Loucy (cell line): ENCODE data around the gene RBM20.
"Not testable (repeated sequence)": the region's sequence is repeated elsewhere in the genome, so short reads cannot be mapped to it uniquely, and the experiment has no call there.

Source experiments
- H2AFZ ChIP-seq: fragments of 200-600 bp; sonication (generic); 2 replicates; pipeline ENCODE4 v1.6.0; 2016; ENCODE audit warnings: antibody characterized with exemption, mild to moderate bottlenecking, low read length, moderate library complexity
- H3F3A ChIP-seq: fragments of 200-600 bp; 2 replicates; pipeline ENCODE4 v1.6.0; 2016; ENCODE audit warnings: antibody characterized with exemption, low read depth, mild to moderate bottlenecking
- H3K27me3 ChIP-seq: fragments of 200-600 bp; sonication (generic); 2 replicates; pipeline ENCODE4 v1.6.1; 2014; ENCODE audit warnings: low read length, mild to moderate bottlenecking; ENCODE audit not compliant: insufficient read depth, poor library complexity, severe bottlenecking
- H3K36me3 ChIP-seq: fragments of 200-600 bp; sonication (generic); 2 replicates; pipeline ENCODE4 v1.6.1; 2016; ENCODE audit warnings: low read length; ENCODE audit not compliant: insufficient read depth
- H3K4me1 ChIP-seq: fragments of 200-600 bp; sonication (generic); 2 replicates; pipeline ENCODE4 v1.5.1; 2014; ENCODE audit warnings: low read length, mild to moderate bottlenecking; ENCODE audit not compliant: insufficient read depth, poor library complexity, severe bottlenecking
- H3K4me2 ChIP-seq: fragments of 200-600 bp; sonication (generic); 2 replicates; pipeline ENCODE4 v1.6.0; 2014; ENCODE audit warnings: antibody characterized with exemption, low read length, low read depth, mild to moderate bottlenecking; ENCODE audit not compliant: poor library complexity, severe bottlenecking
- H3K4me3 ChIP-seq: fragments of 200-600 bp; sonication (generic); 2 replicates; pipeline ENCODE4 v1.5.1; 2014; ENCODE audit warnings: low read length, mild to moderate bottlenecking, mixed read lengths; ENCODE audit not compliant: poor library complexity, severe bottlenecking
- H3K79me2 ChIP-seq: fragments of 200-600 bp; sonication (generic); 2 replicates; pipeline ENCODE4 v1.6.1; 2014; ENCODE audit warnings: low read length; ENCODE audit not compliant: insufficient read depth
- H3K9ac ChIP-seq: fragments of 200-600 bp; sonication (generic); 2 replicates; pipeline ENCODE4 v1.6.0; 2014; ENCODE audit warnings: mild to moderate bottlenecking, low read depth, low read length, moderate library complexity; ENCODE audit not compliant: poor library complexity, severe bottlenecking
- H3K9me2 ChIP-seq: fragments of 200-600 bp; sonication (generic); replicated peaks from 2 replicates; pipeline ENCODE4 v1.6.1; 2016; ENCODE audit warnings: low read depth, low read length, mixed read lengths
- H3K9me3 ChIP-seq: fragments of 200-600 bp; sonication (generic); 2 replicates; pipeline ENCODE4 v1.6.1; 2014; ENCODE audit warnings: mild to moderate bottlenecking, antibody characterized with exemption, low read length, low read depth; ENCODE audit not compliant: insufficient read depth
- H4K20me1 ChIP-seq: fragments of 200-600 bp; sonication (generic); 2 replicates; pipeline ENCODE4 v1.6.0; 2014; ENCODE audit warnings: antibody characterized with exemption, low read length, mild to moderate bottlenecking; ENCODE audit not compliant: insufficient read depth, poor library complexity, severe bottlenecking
- CTCF ChIP-seq: fragments of 200-600 bp; sonication (generic); conservative IDR thresholded peaks from 2 replicates; pipeline ENCODE4 v1.5.1; 2014; ENCODE audit warnings: mild to moderate bottlenecking, antibody characterized with exemption, low read length
- EZH2phosphoT487 ChIP-seq: fragments of 200-600 bp; IDR thresholded peaks from 2 replicates; pipeline ENCODE4 v1.6.1; 2018; ENCODE audit warnings: antibody characterized with exemption, mild to moderate bottlenecking, moderate library complexity, borderline replicate concordance

RBM20 gene

GRCh38 chr10:110704906-110705476 lies 60.9 kb downstream of the RBM20 start:
- Histone ChIP-seq H4K20me1 (no peaks in the 10 kb centered on the region), H3K79me2 (no peaks in the 10 kb centered on the region), H3K36me3 (no peaks in the 10 kb centered on the region), H3K27me3 (no peaks in the 10 kb centered on the region), H3K4me3 (no peak overlapping the region), H3F3A (no peaks in the 10 kb centered on the region), H3K9ac (no peak overlapping the region), H3K4me2 (no peak overlapping the region), H3K4me1 (no peaks in the 10 kb centered on the region), H2AFZ (no peak overlapping the region), H3K9me3 (no peaks in the 10 kb centered on the region), H3K9me2 (no peaks in the 10 kb centered on the region)
- no peak for TF ChIP-seq EZH2phosphoT487
- no peak for TF ChIP-seq CTCF

GRCh38 chr10:110705596-110705995 lies 61.5 kb downstream of the RBM20 start:
- H3K4me3 ChIP-seq, H3K36me3 ChIP-seq, H3K9me3 ChIP-seq, H4K20me1 ChIP-seq, H3K9me2 ChIP-seq, H3F3A ChIP-seq, H3K9ac ChIP-seq, H3K79me2 ChIP-seq, H2AFZ ChIP-seq, H3K4me2 ChIP-seq, H3K4me1 ChIP-seq, H3K27me3 ChIP-seq: not testable (repeated sequence)

- Histone ChIP-seq H3K9ac (no peak overlapping the region), H3K36me3 (no peaks in the 10 kb centered on the region), H3F3A (no peaks in the 10 kb centered on the region), H4K20me1 (no peaks in the 10 kb centered on the region), H3K79me2 (no peaks in the 10 kb centered on the region), H3K4me1 (no peaks in the 10 kb centered on the region), H3K4me2 (no peak overlapping the region), H3K9me2 (no peaks in the 10 kb centered on the region), H3K9me3 (no peaks in the 10 kb centered on the region), H2AFZ (no peak overlapping the region), H3K4me3 (no peak overlapping the region), H3K27me3 (no peaks in the 10 kb centered on the region)
- TF ChIP-seq CTCF, result no peak
- no peak for TF ChIP-seq EZH2phosphoT487
These were observed 62.6 kb downstream of the RBM20 start for GRCh38 chr10:110706690-110707098.

- Histone ChIP-seq H3K4me2 (no peak overlapping the region), H3K9me3 (no peaks in the 10 kb centered on the region), H2AFZ (no peak overlapping the region), H3F3A (no peaks in the 10 kb centered on the region), H4K20me1 (no peaks in the 10 kb centered on the region), H3K4me1 (no peaks in the 10 kb centered on the region), H3K79me2 (no peaks in the 10 kb centered on the region), H3K9ac (no peak overlapping the region), H3K9me2 (no peaks in the 10 kb centered on the region), H3K27me3 (no peaks in the 10 kb centered on the region), H3K4me3 (no peak overlapping the region), H3K36me3 (no peaks in the 10 kb centered on the region)
- TF ChIP-seq EZH2phosphoT487 (no peak), CTCF (no peak)
These were observed 64.8 kb downstream of the RBM20 start for GRCh38 chr10:110708776-110709443.
